ENCODE data around the gene CYBC1.

Gene CYBC1

DNA sequence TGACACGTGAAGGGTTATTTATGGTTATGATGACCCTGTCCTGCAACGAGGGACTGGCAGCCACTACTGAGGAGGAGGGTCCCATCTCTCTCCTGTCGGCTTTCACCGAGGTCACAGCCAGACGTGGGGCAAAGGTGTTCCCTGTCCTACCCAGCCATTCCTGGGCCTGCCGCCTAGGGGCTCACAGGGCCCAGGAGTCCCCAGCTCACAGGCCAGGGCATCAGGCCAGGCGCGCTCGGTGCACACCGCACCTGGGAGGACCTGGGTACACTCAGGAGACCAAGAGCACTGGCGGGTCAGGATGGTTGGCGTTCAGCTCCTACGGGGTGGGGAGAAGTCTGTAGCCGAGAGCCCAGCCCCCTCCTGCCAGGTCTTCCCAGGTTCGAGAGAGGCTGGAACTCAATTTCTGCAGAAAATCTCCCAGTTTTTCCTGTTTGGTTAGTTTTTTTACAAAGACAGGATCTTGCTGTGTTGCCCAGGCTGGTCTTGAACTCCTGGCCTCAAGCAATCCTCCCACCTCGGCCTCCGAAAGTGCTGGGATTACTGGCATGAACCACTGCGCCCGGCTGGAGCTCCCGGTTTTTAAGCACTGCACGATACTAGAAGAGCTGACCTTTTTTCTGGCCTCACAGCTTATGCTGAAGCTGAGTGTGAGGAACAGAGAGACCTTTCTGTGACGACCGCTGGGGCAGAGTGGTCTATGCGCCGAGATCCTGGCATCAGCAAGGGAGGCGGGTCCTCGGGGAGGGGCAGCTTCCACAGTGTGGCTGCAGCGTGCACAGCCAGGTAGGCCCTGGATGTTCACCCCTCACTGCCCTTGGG is 7.7 kb downstream of the CYBC1 start:
- TF ChIP-seq, protein P1, sequence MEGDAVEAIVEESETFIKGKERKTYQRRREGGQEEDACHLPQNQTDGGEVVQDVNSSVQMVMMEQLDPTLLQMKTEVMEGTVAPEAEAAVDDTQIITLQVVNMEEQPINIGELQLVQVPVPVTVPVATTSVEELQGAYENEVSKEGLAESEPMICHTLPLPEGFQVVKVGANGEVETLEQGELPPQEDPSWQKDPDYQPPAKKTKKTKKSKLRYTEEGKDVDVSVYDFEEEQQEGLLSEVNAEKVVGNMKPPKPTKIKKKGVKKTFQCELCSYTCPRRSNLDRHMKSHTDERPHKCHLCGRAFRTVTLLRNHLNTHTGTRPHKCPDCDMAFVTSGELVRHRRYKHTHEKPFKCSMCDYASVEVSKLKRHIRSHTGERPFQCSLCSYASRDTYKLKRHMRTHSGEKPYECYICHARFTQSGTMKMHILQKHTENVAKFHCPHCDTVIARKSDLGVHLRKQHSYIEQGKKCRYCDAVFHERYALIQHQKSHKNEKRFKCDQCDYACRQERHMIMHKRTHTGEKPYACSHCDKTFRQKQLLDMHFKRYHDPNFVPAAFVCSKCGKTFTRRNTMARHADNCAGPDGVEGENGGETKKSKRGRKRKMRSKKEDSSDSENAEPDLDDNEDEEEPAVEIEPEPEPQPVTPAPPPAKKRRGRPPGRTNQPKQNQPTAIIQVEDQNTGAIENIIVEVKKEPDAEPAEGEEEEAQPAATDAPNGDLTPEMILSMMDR (IDR thresholded peaks at IDR 0.05; ENCODE audit: low read depth, low read length, missing control alignments), result no peak
- DNase-seq (ENCODE audit: low read depth), result no peak
- no peak overlapping the region for H3K4me3 ChIP-seq (ENCODE audit: low read depth, low read length)

DNA sequence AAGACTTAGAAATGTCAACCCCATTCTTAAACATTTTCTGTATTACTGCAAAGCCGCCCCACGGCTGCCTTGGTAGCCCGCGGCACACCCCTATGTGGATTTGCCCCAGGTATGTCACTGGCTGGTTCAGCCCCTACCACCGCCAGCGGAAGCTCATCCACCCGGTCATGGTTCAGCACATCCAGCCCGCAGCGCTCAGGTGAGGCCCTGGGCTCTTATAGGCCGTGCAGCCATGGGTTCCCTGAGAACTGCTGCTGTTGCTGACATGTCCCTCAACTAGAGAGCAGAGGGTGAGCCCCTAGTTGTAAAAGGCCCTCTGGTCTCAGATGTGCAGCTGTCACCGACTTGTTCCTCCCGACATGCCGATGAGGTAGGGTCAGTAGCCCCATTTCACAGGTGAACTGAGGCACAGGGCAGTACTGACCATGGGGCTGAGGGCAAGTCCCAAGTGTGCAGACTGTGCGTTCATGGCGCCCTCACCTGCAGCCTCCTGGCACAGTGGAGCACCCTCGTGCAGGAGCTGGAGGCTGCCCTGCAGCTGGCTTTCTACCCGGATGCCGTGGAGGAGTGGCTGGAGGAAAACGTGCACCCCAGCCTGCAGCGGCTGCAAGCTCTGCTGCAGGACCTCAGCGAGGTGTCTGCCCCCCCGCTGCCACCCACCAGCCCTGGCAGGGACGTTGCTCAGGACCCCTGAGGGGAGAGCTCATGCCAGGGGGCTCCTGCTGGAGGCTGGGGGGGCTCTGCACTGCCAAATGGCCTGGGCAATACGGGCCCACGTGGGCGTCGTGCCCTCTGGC is 8.7 kb downstream of the CYBC1 start:
- no peak for DNase-seq (ENCODE audit: low read depth)
- no peak overlapping the region for H3K4me3 ChIP-seq (ENCODE audit: low read depth, low read length)
- TF ChIP-seq, protein P1 (IDR thresholded peaks at IDR 0.05; ENCODE audit: low read depth, low read length, missing control alignments), result no peak

DNA sequence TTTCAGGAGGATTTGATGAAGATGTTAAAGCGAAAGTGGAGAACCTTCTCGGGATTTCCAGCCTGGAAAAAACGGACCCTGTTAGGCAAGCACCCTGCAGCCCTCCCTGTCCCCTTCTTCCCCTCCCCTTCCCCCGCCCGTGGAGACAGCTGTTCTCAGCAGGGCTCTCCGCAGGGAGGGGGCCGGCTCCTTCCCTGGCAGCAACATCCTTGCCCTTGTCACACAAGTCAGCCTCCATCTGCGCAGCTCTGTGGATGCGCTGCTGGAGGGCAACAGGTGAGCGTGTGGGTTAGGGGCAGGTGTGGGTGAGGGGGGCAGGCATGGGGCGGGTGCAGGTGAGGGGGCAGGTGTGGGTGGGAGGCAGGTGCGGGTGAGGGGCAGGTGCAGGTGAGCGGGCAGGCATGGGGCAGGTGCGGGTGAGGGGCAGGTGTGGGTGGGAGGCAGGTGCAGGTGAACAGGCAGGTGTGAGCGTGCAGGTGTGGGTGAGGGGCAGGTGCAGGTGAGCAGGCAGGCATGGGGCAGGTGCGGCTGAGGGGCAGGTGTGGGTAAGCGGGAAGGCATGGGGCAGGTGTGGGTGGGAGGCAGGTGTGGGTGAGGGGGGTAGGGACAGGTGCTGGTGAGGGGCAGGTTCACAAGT is 9.4 kb downstream of the CYBC1 start:
- TF ChIP-seq, protein P1 (IDR thresholded peaks at IDR 0.05; ENCODE audit: low read depth, low read length, missing control alignments), result no peak
- DNase-seq (ENCODE audit: low read depth), result no peak
- no peak overlapping the region for H3K4me3 ChIP-seq (ENCODE audit: low read depth, low read length)

DNA sequence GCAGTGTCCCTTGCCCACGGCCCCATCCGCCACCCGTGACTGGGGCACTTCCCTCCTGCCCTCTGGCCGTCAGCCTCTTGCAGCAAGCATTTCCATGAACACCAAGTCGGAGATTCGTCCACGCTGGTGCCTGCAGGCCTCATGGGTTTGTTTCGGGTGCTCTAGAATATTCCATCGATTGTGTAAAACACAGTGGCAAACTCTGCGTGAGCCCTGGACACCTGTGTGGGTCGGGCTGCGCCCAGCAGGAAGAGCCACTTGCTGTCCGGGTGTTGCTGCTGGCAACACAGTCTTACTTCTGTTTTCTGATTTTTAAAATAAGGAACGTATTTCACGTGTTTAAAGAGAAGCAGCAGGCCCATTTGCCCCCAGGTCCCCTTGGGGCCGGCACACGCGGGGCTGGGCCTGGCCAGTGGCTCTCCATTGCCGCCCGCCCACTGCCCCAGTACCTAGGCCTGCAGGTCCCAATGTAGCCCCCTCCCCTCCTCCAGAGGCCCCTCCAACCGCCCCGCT is 10.0 kb downstream of the CYBC1 start:
- DNase-seq (ENCODE audit: low read depth), result no peak
- TF ChIP-seq, protein P1 (IDR thresholded peaks at IDR 0.05; ENCODE audit: low read depth, low read length, missing control alignments), result no peak
- no peak overlapping the region for H3K4me3 ChIP-seq (ENCODE audit: low read depth, low read length)

DNA sequence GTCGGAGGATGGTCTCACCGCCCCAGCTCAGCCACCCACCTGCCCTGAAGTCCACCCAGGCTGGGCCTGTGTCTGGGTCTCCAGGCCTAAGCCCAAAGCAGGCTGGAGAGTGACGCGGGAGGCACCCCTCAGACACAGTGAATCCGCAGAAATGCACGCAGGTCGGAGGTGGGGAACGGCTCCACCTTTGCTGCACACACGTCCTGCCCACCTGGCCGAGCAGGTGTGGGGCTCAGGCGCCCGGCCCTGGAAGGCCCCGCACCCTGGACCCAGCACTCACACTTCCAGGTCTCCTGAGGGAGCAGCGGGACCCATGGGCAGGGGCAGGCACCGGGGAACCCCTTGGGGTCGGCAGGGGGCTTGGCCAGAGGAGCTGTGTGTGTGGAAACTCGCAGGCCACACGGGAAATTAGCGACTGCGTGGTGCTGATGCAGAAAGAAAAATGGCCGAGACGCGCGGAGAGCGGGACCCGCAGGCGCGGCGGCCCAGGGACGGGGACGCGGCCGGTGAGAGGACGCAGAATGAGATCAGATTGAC is 10.7 kb downstream of the CYBC1 start:
- H3K4me3 ChIP-seq (ENCODE audit: low read depth, low read length), result no peak overlapping the region
- DNase-seq (ENCODE audit: low read depth), result no peak

DNA sequence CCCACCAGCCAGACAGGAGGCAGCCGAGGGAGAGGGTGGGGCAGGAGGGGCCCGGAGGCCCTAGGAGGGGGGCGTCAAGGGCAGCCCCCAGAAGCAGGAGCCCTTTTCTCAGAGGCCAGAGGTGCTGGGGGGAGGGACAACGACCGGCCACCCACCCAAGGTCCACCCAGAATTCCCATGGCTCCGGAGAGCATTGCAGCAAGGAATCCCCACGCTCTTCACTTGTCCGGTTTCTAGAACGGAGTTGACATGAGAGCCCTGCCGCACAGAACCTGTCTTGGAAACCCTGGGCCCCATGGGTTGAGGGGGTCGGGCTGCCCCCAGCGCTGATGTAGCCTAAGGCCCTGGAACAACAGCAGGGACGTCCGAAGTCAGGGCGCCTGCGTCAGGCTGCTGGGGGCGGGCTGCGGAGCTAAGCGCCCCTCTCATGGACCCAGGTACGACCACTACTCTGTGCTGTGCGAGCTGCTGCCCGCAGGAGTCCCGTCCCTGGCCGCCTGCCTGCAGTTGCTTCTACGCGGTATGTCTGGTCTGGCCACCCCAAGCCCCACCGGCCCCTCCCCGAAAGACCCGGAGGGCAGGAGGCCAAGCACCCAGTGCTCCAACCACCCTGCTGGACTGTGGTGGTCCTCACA is 11.2 kb downstream of the CYBC1 start:
- no peak for DNase-seq (ENCODE audit: low read depth)
- no peak overlapping the region for H3K4me3 ChIP-seq (ENCODE audit: low read depth, low read length)
- TF ChIP-seq, protein P1 (IDR thresholded peaks at IDR 0.05; ENCODE audit: low read depth, low read length, missing control alignments), result no peak

More for the DNA sequence above, 10.7 kb downstream of the CYBC1 start:
- TF ChIP-seq, protein P1 (IDR thresholded peaks at IDR 0.05; ENCODE audit: low read depth, low read length, missing control alignments), result no peak
